Activated CD8-positive, alpha-beta memory T cell treated with anti-CD3 and anti-CD28 coated beads for 1 hour (primary cell): Measurements from ENCODE around the gene PRRC1.

ENCODE experiments used
- DNase-seq, 2 donors: peaks; one replicate each; pipeline ENCODE4 v3.0.0-alpha.2; 2020; ENCODE audit warnings: low read depth in 1 of 2; ENCODE audit errors: extremely low read depth in 1 of 2

Gene PRRC1

GRCh38 chr5:127517480-127518318 is at the start of gene PRRC1:
Gene PRRC1 (plus strand): TSS chr5:127517640. CDS start chr5:127523480, 5,840 bp downstream.
- DNase-seq: peak; percentile 43 to 68

- no peak for DNase-seq
These were observed 46.2 kb upstream of the PRRC1 start for GRCh38 chr5:127471211-127471610.

- no peak for DNase-seq
These were observed 44.7 kb upstream of the PRRC1 start for GRCh38 chr5:127472700-127473099.

GRCh38 chr5:127486471-127486870 is 31.0 kb upstream of the PRRC1 start:
- no peak for DNase-seq

GRCh38 chr5:127492854-127493738 is 24.3 kb upstream of the PRRC1 start:
- DNase-seq: no peak

- no peak for DNase-seq
These were observed 18.9 kb upstream of the PRRC1 start for GRCh38 chr5:127498548-127498947.

GRCh38 chr5:127505905-127506304 is 11.5 kb upstream of the PRRC1 start:
- no peak for DNase-seq

GRCh38 chr5:127506616-127507015 is 10.8 kb upstream of the PRRC1 start:
- no peak for DNase-seq

- DNase-seq: no peak
These were observed 8.6 kb upstream of the PRRC1 start for GRCh38 chr5:127508644-127509373.

GRCh38 chr5:127513408-127513970 is 4.0 kb upstream of the PRRC1 start:
- no peak for DNase-seq

- DNase-seq: no peak
These were observed 2.6 kb upstream of the PRRC1 start for GRCh38 chr5:127514816-127515215.

- no peak for DNase-seq
These were observed 1.6 kb upstream of the PRRC1 start for GRCh38 chr5:127515693-127516440.

- no peak for DNase-seq
These were observed 345 bp upstream of the PRRC1 start for GRCh38 chr5:127517110-127517479.

GRCh38 chr5:127518319-127518621 is 830 bp downstream of the PRRC1 start:
- no peak for DNase-seq

GRCh38 chr5:127519527-127519926 is 2.1 kb downstream of the PRRC1 start:
- DNase-seq: no peak

GRCh38 chr5:127521138-127521770 is 3.8 kb downstream of the PRRC1 start:
- no peak for DNase-seq

GRCh38 chr5:127525181-127525580 is 7.7 kb downstream of the PRRC1 start:
- no peak for DNase-seq

- no peak for DNase-seq
These were observed 12.7 kb downstream of the PRRC1 start for GRCh38 chr5:127529904-127530682.

- no peak for DNase-seq
These were observed 19.2 kb downstream of the PRRC1 start for GRCh38 chr5:127536687-127537086.
